HL-60 (cell line): Measurements from ENCODE around the gene AGRN.

Experiments
- DNase-seq, 2 experiments: peaks; one replicate each; pipeline ENCODE4 v3.0.0-alpha.2; 2010 to 2020; ENCODE audit warnings: low read depth in 1 of 2, low spot score in 1 of 2
- H3K27ac ChIP-seq: fragments of 250-450 bp; sonication (Bioruptor Pico); replicated peaks from 2 replicates; pipeline ENCODE4 v1.5.1; 2020; ENCODE audit warnings: mild to moderate bottlenecking, moderate library complexity
- H3K27me3 ChIP-seq: fragments of 250-450 bp; sonication (Bioruptor Pico); 2 replicates; pipeline ENCODE4 v1.5.1; 2021; ENCODE audit warnings: mild to moderate bottlenecking, moderate library complexity; ENCODE audit not compliant: insufficient read depth, poor library complexity, severe bottlenecking
- H3K4me3 ChIP-seq: replicated peaks from 2 replicates; pipeline ENCODE4 v1.5.1; 2011; ENCODE audit warnings: mild to moderate bottlenecking, control low read depth, low read length; ENCODE audit not compliant: insufficient read depth
- GABPA ChIP-seq: IDR thresholded peaks from 2 replicates; pipeline ENCODE4 v1.6.1; 2012; ENCODE audit warnings: low read depth
- POLR2AphosphoS5 ChIP-seq: IDR thresholded peaks from 2 replicates; pipeline ENCODE4 v1.6.1; 2012; ENCODE audit warnings: low read depth
- SPI1 ChIP-seq: IDR thresholded peaks from 2 replicates; pipeline ENCODE4 v1.6.1; 2012; ENCODE audit warnings: low read depth, mild to moderate bottlenecking, borderline replicate concordance
- TF ChIP-seq, protein P1 (sequence below): IDR thresholded peaks from one replicate; pipeline ENCODE4 v1.5.1; 2011; ENCODE audit warnings: low read length, control low read depth, inconsistent platforms; ENCODE audit not compliant: insufficient read depth
- TF ChIP-seq, protein P2 (sequence below): IDR thresholded peaks from 2 replicates; pipeline ENCODE4 v1.6.1; 2012; ENCODE audit warnings: low read depth; ENCODE audit not compliant: insufficient replicate concordance

AGRN gene

DNA sequence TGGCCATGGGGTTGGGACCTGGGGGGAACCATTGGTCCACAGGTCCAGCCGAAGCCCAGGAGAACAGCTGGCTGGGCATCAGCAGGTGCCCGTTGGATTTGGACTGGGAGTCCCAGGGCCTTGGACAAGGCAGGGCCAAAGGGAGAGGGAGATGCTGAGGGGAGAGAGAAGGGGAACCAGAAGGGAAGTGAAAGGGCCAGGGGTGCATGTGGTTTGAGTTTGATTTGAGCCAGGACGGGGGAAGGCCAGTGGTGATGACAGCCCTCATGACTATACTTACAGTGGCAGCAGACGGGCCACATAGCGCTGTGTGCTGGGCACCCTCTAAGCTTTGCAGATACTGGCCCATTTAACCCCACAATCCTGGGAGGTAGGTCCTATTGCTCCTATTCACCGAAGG lies 18.8 kb downstream of the AGRN start:
- DNase-seq = peak in 1 of 2 experiments; percentile 59
- no peak overlapping the region for H3K27ac ChIP-seq
- H3K27me3 ChIP-seq = peaks cover 23% of the 10 kb centered on the region
- peak; percentile 50; the same call in 1 of the 2 replicates for TF ChIP-seq SPI1
- TF ChIP-seq, protein P1, sequence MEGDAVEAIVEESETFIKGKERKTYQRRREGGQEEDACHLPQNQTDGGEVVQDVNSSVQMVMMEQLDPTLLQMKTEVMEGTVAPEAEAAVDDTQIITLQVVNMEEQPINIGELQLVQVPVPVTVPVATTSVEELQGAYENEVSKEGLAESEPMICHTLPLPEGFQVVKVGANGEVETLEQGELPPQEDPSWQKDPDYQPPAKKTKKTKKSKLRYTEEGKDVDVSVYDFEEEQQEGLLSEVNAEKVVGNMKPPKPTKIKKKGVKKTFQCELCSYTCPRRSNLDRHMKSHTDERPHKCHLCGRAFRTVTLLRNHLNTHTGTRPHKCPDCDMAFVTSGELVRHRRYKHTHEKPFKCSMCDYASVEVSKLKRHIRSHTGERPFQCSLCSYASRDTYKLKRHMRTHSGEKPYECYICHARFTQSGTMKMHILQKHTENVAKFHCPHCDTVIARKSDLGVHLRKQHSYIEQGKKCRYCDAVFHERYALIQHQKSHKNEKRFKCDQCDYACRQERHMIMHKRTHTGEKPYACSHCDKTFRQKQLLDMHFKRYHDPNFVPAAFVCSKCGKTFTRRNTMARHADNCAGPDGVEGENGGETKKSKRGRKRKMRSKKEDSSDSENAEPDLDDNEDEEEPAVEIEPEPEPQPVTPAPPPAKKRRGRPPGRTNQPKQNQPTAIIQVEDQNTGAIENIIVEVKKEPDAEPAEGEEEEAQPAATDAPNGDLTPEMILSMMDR = no peak
- TF ChIP-seq, protein P2, sequence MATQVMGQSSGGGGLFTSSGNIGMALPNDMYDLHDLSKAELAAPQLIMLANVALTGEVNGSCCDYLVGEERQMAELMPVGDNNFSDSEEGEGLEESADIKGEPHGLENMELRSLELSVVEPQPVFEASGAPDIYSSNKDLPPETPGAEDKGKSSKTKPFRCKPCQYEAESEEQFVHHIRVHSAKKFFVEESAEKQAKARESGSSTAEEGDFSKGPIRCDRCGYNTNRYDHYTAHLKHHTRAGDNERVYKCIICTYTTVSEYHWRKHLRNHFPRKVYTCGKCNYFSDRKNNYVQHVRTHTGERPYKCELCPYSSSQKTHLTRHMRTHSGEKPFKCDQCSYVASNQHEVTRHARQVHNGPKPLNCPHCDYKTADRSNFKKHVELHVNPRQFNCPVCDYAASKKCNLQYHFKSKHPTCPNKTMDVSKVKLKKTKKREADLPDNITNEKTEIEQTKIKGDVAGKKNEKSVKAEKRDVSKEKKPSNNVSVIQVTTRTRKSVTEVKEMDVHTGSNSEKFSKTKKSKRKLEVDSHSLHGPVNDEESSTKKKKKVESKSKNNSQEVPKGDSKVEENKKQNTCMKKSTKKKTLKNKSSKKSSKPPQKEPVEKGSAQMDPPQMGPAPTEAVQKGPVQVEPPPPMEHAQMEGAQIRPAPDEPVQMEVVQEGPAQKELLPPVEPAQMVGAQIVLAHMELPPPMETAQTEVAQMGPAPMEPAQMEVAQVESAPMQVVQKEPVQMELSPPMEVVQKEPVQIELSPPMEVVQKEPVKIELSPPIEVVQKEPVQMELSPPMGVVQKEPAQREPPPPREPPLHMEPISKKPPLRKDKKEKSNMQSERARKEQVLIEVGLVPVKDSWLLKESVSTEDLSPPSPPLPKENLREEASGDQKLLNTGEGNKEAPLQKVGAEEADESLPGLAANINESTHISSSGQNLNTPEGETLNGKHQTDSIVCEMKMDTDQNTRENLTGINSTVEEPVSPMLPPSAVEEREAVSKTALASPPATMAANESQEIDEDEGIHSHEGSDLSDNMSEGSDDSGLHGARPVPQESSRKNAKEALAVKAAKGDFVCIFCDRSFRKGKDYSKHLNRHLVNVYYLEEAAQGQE = no peak
- H3K4me3 ChIP-seq = no peak overlapping the region

DNA sequence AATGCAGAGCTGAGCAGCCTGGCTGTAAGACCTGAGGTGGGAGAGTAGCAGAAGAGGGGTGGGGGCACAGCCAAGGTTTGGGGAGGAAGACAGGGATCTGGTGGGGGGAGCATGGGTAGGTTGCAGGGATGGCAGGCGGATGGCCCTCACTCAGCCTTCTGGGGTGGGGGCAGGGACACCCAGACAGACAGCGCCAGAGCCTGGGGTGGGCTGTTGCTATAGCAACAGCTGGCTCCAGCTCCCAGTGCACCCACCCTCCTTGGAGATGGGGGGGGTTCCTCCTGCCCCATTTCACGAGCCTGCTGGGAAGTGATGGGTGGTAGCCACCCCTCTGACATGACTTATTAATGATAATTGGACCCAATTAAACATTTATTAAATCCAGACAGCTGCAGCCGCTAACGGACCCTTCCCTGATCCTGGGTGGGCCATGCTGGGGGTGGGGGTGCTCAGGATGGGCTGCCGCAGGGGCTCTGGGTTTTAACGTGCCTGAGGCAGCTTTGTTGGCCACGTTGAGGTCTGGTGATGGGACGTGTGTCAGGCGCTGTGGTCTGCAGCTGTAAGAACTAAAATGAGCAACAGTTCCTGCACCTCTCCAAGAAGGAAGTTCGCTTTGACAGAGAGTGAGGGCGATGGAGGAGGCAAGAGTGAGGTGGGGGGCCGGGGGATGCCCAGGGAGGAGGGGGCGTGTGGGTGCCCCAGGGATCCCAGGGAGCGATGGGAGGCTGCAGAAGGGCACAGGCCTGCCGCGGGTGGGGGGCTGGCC lies 19.4 kb downstream of the AGRN start:
- Histone ChIP-seq H3K27ac (no peak overlapping the region), H3K4me3 (peak overlapping the region; percentile 34), H3K27me3 (peaks cover 18% of the 10 kb centered on the region)
- TF ChIP-seq, protein P2 = no peak
- TF ChIP-seq POLR2AphosphoS5 (no peak), GABPA (no peak), SPI1 (no peak)
- TF ChIP-seq, protein P1 = no peak
- DNase-seq = peak in 1 of 2 experiments; percentile 57

DNA sequence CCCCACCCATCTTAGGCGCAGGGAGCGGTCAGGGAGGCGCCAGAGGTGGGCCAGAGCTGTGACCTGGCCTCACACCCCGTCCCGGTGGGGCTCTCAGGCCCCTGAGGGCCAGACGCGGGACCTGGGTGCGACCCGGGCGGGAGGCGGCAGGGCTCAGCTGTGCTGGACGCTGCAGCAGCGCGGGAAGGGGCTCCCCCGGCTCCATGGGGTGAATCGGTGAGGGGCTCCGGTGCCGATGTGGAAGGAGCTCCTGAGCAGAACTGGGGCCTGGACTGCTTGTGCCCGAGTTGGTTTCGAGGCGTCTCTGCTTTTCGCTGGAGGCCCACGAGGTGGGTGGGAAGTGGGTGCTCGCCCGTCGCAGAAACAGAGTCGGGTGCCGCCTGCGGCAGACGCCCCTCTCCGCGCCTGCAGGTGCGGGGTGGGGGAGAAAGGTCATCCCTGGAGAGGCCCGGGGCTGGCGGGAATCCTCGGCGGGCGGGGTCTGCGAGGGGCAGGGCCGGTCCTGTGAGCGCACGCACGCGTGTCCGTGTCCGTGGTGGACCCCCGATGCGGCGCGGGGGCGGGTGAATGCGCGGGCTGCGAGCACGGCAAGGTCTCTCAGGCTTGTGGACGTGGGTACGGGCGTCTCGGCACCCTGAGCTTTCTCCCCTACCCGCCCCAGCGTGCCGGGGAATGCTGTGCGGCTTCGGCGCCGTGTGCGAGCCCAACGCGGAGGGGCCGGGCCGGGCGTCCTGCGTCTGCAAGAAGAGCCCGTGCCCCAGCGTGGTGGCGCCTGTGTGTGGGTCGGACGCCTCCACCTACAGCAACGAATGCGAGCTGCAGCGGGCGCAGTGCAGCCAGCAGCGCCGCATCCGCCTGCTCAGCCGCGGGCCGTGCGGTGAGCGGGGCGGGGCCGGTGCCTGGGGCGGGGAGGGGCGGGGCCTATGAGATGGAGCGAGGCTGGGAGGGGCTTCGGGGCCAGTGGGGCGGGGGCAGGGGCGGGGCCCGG lies 20.4 kb downstream of the AGRN start:
- peak overlapping the region; percentile 34 for H3K4me3 ChIP-seq
- no peak overlapping the region for H3K27ac ChIP-seq
- TF ChIP-seq SPI1 (no peak), GABPA (no peak), POLR2AphosphoS5 (no peak)
- TF ChIP-seq, protein P1 = no peak
- TF ChIP-seq, protein P2 = no peak
- DNase-seq = peak; percentile 57 to 84
- H3K27me3 ChIP-seq = peaks cover 11% of the 10 kb centered on the region
